HepG2 (cell line): Measurements from ENCODE around the gene RPS25. TPM values are rescaled to one million over a fixed set of nuclear protein-coding genes. Genes with fewer than 3 reads are reported as not detected.

Experiments
- ATF5 ChIP-seq: sonication (generic); formaldehyde crosslinking; IDR thresholded peaks from 2 replicates; pipeline ENCODE4 v1.4.0; 2020; ENCODE audit warnings: mild to moderate bottlenecking, low read depth, missing genetic modification reagents
- CCDC6 ChIP-seq: sonication (generic); formaldehyde crosslinking; IDR thresholded peaks from 2 replicates; pipeline ENCODE4 v1.8.1; 2022; ENCODE audit warnings: mild to moderate bottlenecking, missing genetic modification reagents, moderate library complexity
- CENPBD1 ChIP-seq: sonication (generic); formaldehyde crosslinking; IDR thresholded peaks from 2 replicates; pipeline ENCODE4 v1.8.0; 2022; ENCODE audit warnings: missing genetic modification reagents, low read depth, mild to moderate bottlenecking, borderline replicate concordance
- FOXK1 ChIP-seq: sonication (generic); formaldehyde crosslinking; IDR thresholded peaks from 2 replicates; pipeline ENCODE4 v1.4.0; 2020; ENCODE audit warnings: low read depth, missing genetic modification reagents, borderline replicate concordance
- HIVEP1 ChIP-seq: sonication (generic); formaldehyde crosslinking; IDR thresholded peaks from 2 replicates; pipeline ENCODE4 v1.4.0; 2020; ENCODE audit warnings: mild to moderate bottlenecking, missing genetic modification reagents
- HMGA1 ChIP-seq: sonication (generic); formaldehyde crosslinking; conservative IDR thresholded peaks from 2 replicates; pipeline ENCODE4 v1.4.0; 2020; ENCODE audit warnings: missing genetic modification reagents
- HOXA3 ChIP-seq: sonication (generic); formaldehyde crosslinking; IDR thresholded peaks from 2 replicates; pipeline ENCODE4 v1.5.0; 2020; ENCODE audit warnings: missing genetic modification reagents
- JARID2 ChIP-seq: sonication (generic); formaldehyde crosslinking; IDR thresholded peaks from 2 replicates; pipeline ENCODE4 v1.8.1; 2023; ENCODE audit warnings: missing genetic modification reagents, inconsistent platforms; ENCODE audit not compliant: insufficient replicate concordance
- MYC ChIP-seq: sonication (generic); formaldehyde crosslinking; IDR thresholded peaks from 2 replicates; pipeline ENCODE4 v1.9.0; 2021; ENCODE audit warnings: missing genetic modification reagents, borderline replicate concordance
- RCOR2 ChIP-seq: IDR thresholded peaks from 2 replicates; pipeline ENCODE4 v1.6.1; 2016; ENCODE audit warnings: missing biosample characterization, missing genetic modification reagents
- SETDB1 ChIP-seq: sonication (generic); formaldehyde crosslinking; IDR thresholded peaks from 2 replicates; pipeline ENCODE4 v1.5.1; 2020; ENCODE audit warnings: missing genetic modification reagents, mild to moderate bottlenecking, borderline replicate concordance
- SNAI1 ChIP-seq: sonication (generic); formaldehyde crosslinking; IDR thresholded peaks from 2 replicates; pipeline ENCODE4 v1.5.0; 2020; ENCODE audit warnings: mild to moderate bottlenecking, missing genetic modification reagents, borderline replicate concordance
- TBX2 ChIP-seq: sonication (generic); formaldehyde crosslinking; IDR thresholded peaks from 2 replicates; pipeline ENCODE4 v1.5.0; 2020; ENCODE audit warnings: missing genetic modification reagents, mild to moderate bottlenecking, borderline replicate concordance
- THAP11 ChIP-seq: IDR thresholded peaks from 2 replicates; pipeline ENCODE4 v1.6.1; 2016; ENCODE audit warnings: missing biosample characterization, missing genetic modification reagents
- ZNF251 ChIP-seq: sonication (generic); formaldehyde crosslinking; IDR thresholded peaks from 2 replicates; pipeline ENCODE4 v1.9.0; 2021; ENCODE audit warnings: mild to moderate bottlenecking, missing genetic modification reagents
- ZNF256 ChIP-seq: sonication (generic); formaldehyde crosslinking; conservative IDR thresholded peaks from 2 replicates; pipeline ENCODE4 v1.4.0; 2020; ENCODE audit warnings: missing genetic modification reagents
- ZNF292 ChIP-seq: sonication (generic); formaldehyde crosslinking; IDR thresholded peaks from 2 replicates; pipeline ENCODE4 v1.8.1; 2022; ENCODE audit warnings: mild to moderate bottlenecking, low read depth, missing genetic modification reagents, borderline replicate concordance
- ZNF367 ChIP-seq: sonication (generic); formaldehyde crosslinking; IDR thresholded peaks from 2 replicates; pipeline ENCODE4 v1.4.0; 2020; ENCODE audit warnings: missing genetic modification reagents, borderline replicate concordance
- ZNF432 ChIP-seq: sonication (generic); formaldehyde crosslinking; IDR thresholded peaks from 2 replicates; pipeline ENCODE4 v1.5.0; 2020; ENCODE audit warnings: missing genetic modification reagents, mild to moderate bottlenecking, borderline replicate concordance
- ZNF556 ChIP-seq: sonication (generic); formaldehyde crosslinking; IDR thresholded peaks from 2 replicates; pipeline ENCODE4 v1.4.0; 2020; ENCODE audit warnings: mild to moderate bottlenecking, missing genetic modification reagents, borderline replicate concordance
- ZNF570 ChIP-seq: sonication (generic); formaldehyde crosslinking; IDR thresholded peaks from 2 replicates; pipeline ENCODE4 v1.4.0; 2020; ENCODE audit warnings: mild to moderate bottlenecking, missing genetic modification reagents, borderline replicate concordance
- ZNF678 ChIP-seq: sonication (generic); formaldehyde crosslinking; IDR thresholded peaks from 2 replicates; pipeline ENCODE4 v1.4.0; 2020; ENCODE audit warnings: mild to moderate bottlenecking, missing genetic modification reagents
- ZNF766 ChIP-seq: sonication (generic); formaldehyde crosslinking; IDR thresholded peaks from 2 replicates; pipeline ENCODE4 v1.5.0; 2020; ENCODE audit warnings: missing genetic modification reagents, borderline replicate concordance
- ZNF83 ChIP-seq: sonication (generic); formaldehyde crosslinking; IDR thresholded peaks from 2 replicates; pipeline ENCODE4 v1.4.0; 2020; ENCODE audit warnings: missing genetic modification reagents, mild to moderate bottlenecking, borderline replicate concordance
- polyA plus RNA-seq, 8 experiments: library from polyadenylated mRNA; depleted of rRNA in 3 of 8; stranded (reverse) in 7 of 8; unstranded in 1 of 8; fragments of >200 nt; fragmentation: Illumina TruSeq in 4 of 8; extraction: Trizol in 4 of 8; gene quantifications; 2 replicates each; pipeline versions ENCODE4 v1.2.1 to v1.2.3, GENCODE V29; 2011 to 2016; ENCODE audit warnings: low read depth in 4 of 8, missing spikeins in 1 of 8, mixed read lengths in 1 of 8; ENCODE audit not compliant: insufficient read depth in 1 of 8
- total RNA-seq, 5 experiments: library from RNA; depleted of rRNA; stranded (reverse); fragments of >200 nt; fragmentation: Illumina TruSeq; extraction: Trizol; gene quantifications; 2 replicates each; pipeline ENCODE4 v1.2.3, GENCODE V29; 2016; ENCODE audit warnings: low read depth in 1 of 5
- TF ChIP-seq, protein P1 (sequence below): sonication (generic); formaldehyde crosslinking; IDR thresholded peaks from 2 replicates; pipeline ENCODE4 v1.4.0; 2020; ENCODE audit warnings: missing genetic modification reagents, borderline replicate concordance

Gene RPS25
- total and polyA plus RNA-seq, 2 of the 13 experiments (the other 11 are each of a cell fraction or from before 2014, with no cell fraction given), result 839 to 1,415 TPM

DNA sequence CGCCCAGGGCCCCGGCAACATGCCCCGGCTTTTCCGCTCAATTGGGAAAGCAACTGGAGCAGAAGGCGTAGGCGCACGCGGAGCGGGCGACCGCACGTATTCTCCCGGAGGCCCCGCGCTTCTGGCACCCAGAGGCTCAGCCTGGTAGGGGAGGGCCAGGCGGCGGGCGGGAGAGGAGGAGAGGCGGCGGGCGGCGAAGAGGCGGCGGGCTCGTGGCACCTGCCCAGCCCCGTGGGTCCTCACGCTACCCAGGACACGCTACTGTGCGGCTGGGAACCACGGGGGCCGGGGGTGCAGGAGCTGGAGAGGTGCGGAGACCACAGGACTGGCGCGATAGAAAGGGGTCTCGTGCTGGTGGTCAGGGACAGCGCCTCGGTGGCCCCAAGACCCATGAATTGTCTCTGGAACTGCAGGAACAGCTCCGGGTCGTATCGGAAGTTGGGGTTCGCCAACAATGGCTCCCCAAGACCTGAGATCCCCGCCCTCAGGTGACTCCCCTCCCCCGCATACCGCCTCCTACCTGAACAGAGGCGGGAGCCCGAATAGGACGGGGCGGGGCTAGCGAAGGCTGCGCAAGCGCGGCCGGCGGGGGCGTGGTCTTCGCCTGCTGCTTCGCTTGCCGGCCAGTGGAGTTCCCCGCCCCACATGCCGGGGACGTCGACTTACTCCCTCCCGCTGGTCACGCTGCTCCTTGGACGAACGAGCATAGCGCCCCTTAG, 12.3 kb upstream of the RPS25 start, which contains the start of gene SLC37A4 (continued):
- TF ChIP-seq ZNF251 (CRISPR knock-in tag), result no peak
- TF ChIP-seq ZNF367 (CRISPR knock-in tag), result no peak
- TF ChIP-seq JARID2 (CRISPR knock-in tag), result no peak
- no peak for TF ChIP-seq ZNF432
- TF ChIP-seq ZNF556 (CRISPR knock-in tag), result peak; percentile 35; the same call in 1 of the 2 replicates
- TF ChIP-seq ZNF766, result peak; percentile 91; the same call in 1 of the 2 replicates
- TF ChIP-seq RCOR2 (CRISPR knock-in tag), result 0 out of 2 replicates have a peak, but pooled peaks have one; percentile 61
- TF ChIP-seq CENPBD1, result no peak
- TF ChIP-seq, protein P1, sequence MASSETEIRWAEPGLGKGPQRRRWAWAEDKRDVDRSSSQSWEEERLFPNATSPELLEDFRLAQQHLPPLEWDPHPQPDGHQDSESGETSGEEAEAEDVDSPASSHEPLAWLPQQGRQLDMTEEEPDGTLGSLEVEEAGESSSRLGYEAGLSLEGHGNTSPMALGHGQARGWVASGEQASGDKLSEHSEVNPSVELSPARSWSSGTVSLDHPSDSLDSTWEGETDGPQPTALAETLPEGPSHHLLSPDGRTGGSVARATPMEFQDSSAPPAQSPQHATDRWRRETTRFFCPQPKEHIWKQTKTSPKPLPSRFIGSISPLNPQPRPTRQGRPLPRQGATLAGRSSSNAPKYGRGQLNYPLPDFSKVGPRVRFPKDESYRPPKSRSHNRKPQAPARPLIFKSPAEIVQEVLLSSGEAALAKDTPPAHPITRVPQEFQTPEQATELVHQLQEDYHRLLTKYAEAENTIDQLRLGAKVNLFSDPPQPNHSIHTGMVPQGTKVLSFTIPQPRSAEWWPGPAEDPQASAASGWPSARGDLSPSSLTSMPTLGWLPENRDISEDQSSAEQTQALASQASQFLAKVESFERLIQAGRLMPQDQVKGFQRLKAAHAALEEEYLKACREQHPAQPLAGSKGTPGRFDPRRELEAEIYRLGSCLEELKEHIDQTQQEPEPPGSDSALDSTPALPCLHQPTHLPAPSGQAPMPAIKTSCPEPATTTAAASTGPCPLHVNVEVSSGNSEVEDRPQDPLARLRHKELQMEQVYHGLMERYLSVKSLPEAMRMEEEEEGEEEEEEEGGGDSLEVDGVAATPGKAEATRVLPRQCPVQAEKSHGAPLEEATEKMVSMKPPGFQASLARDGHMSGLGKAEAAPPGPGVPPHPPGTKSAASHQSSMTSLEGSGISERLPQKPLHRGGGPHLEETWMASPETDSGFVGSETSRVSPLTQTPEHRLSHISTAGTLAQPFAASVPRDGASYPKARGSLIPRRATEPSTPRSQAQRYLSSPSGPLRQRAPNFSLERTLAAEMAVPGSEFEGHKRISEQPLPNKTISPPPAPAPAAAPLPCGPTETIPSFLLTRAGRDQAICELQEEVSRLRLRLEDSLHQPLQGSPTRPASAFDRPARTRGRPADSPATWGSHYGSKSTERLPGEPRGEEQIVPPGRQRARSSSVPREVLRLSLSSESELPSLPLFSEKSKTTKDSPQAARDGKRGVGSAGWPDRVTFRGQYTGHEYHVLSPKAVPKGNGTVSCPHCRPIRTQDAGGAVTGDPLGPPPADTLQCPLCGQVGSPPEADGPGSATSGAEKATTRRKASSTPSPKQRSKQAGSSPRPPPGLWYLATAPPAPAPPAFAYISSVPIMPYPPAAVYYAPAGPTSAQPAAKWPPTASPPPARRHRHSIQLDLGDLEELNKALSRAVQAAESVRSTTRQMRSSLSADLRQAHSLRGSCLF (CRISPR knock-in tag), result no peak
- no peak for TF ChIP-seq HMGA1 (CRISPR knock-in tag)
- no peak for TF ChIP-seq ZNF570 (CRISPR knock-in tag)
- TF ChIP-seq ZNF678 (CRISPR knock-in tag), result no peak
- TF ChIP-seq TBX2 (CRISPR knock-in tag), result peak; percentile 88; the same call in 1 of the 2 replicates
- TF ChIP-seq HOXA3 (CRISPR knock-in tag), result peak; percentile 84; the same call in 1 of the 2 replicates
- TF ChIP-seq THAP11 (CRISPR knock-in tag), result peak; percentile 78
- TF ChIP-seq ATF5 (CRISPR knock-in tag), result no peak
- TF ChIP-seq ZNF292, result no peak
- 0 out of 2 replicates have a peak, but pooled peaks have one; percentile 35 for TF ChIP-seq SETDB1 (CRISPR knock-in tag)
- peak; percentile 51 for TF ChIP-seq HIVEP1 (CRISPR knock-in tag)
- 0 out of 2 replicates have a peak, but pooled peaks have one; percentile 47 for TF ChIP-seq ZNF83 (CRISPR knock-in tag)
- TF ChIP-seq MYC (CRISPR knock-in tag), result peak; percentile 89
- TF ChIP-seq CCDC6 (CRISPR knock-in tag), result peak; percentile 87; the same call in 1 of the 2 replicates
- TF ChIP-seq SNAI1 (CRISPR knock-in tag), result no peak
- no peak for TF ChIP-seq FOXK1 (CRISPR knock-in tag)
- TF ChIP-seq ZNF256, result no peak
